ENCODE measurements around the gene TRIM2. TPM values are rescaled to one million over a fixed set of nuclear protein-coding genes. Genes with fewer than 3 reads are reported as not detected.

The TRIM2 gene
- total RNA-seq, 4 donors from 2014 or later = 25.7 to 55.9 (median 42.5) TPM

- TF ChIP-seq EP300 (IDR thresholded peaks at IDR 0.05) = no peak
- no peak for TF ChIP-seq POLR2A (IDR thresholded peaks at IDR 0.05)
- TF ChIP-seq, protein P1, sequence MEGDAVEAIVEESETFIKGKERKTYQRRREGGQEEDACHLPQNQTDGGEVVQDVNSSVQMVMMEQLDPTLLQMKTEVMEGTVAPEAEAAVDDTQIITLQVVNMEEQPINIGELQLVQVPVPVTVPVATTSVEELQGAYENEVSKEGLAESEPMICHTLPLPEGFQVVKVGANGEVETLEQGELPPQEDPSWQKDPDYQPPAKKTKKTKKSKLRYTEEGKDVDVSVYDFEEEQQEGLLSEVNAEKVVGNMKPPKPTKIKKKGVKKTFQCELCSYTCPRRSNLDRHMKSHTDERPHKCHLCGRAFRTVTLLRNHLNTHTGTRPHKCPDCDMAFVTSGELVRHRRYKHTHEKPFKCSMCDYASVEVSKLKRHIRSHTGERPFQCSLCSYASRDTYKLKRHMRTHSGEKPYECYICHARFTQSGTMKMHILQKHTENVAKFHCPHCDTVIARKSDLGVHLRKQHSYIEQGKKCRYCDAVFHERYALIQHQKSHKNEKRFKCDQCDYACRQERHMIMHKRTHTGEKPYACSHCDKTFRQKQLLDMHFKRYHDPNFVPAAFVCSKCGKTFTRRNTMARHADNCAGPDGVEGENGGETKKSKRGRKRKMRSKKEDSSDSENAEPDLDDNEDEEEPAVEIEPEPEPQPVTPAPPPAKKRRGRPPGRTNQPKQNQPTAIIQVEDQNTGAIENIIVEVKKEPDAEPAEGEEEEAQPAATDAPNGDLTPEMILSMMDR (IDR thresholded peaks at IDR 0.05) = no peak
- no peak overlapping the region for H3K4me3 ChIP-seq
- no peak for DNase-seq (ENCODE audit: low spot score in 2 of 2)
- no peaks in the 10 kb centered on the region for H3K27me3 ChIP-seq
- no peaks in the 10 kb centered on the region for H3K4me1 ChIP-seq
- no peaks in the 10 kb centered on the region for H3K36me3 ChIP-seq
- no peak overlapping the region for H3K27ac ChIP-seq
- no peaks in the 10 kb centered on the region for H3K9me3 ChIP-seq
Measured at GRCh38 chr4:153179100-153179499, 25.1 kb upstream of the TRIM2 start.

DNA sequence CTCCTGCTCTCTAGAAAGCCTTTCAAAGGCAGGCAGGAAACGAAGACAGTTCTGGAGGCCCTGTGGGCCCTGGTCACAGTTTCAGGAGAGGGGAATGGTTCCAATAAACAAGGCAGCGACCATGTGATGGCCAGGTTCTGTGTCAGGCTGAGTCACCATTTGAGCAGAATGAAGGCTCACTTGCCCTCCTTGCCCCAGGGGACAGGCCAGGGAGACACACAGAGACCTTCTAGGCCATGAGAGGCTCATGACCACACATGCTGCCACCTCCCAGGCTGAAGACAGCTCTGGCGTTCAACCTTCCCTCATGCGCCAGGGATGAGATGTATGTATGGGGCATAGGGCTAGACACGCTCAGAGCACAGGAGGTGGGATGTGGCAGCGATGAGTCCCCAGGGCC is 22.9 kb upstream of the TRIM2 start:
- Histone ChIP-seq H3K27ac (no peak overlapping the region), H3K4me1 (no peaks in the 10 kb centered on the region), H3K36me3 (no peaks in the 10 kb centered on the region), H3K27me3 (no peaks in the 10 kb centered on the region), H3K4me3 (no peak overlapping the region), H3K9me3 (no peaks in the 10 kb centered on the region)
- TF ChIP-seq, protein P1 (IDR thresholded peaks at IDR 0.05) = no peak
- TF ChIP-seq EP300 (IDR thresholded peaks at IDR 0.05) (no peak), POLR2A (IDR thresholded peaks at IDR 0.05) (no peak)
- WGBS, 2 donors = 95% methylated on average over 6 of the region's 6 CpGs
- no peak for DNase-seq (ENCODE audit: low spot score in 2 of 2)

DNA sequence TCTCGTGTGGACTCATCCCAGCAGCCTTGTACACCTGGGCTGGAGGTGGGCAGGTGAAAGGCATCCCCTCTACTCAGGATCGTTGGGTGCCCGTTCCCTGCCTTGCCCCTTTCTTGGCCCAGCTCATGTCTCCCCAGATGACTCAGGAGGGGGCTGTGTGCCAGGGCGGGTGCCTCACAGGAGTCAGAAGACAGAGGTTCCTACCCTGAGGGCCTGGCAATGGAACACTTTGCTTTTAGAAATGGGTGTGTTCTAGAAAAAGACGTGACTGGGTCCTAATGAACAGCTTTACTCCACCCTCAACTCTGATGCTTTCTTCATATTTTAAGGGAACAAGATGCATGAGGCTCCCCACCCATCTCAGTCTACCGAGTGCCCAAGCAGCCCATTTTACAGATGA is 22.5 kb upstream of the TRIM2 start:
- H3K27ac ChIP-seq = no peak overlapping the region
- no peaks in the 10 kb centered on the region for H3K4me1 ChIP-seq
- no peaks in the 10 kb centered on the region for H3K9me3 ChIP-seq
- H3K27me3 ChIP-seq = no peaks in the 10 kb centered on the region
- no peaks in the 10 kb centered on the region for H3K36me3 ChIP-seq
- 91 to 95% methylated on average over 6 of the region's 6 CpGs for WGBS, 2 donors
- DNase-seq (ENCODE audit: low spot score in 2 of 2) = no peak
- H3K4me3 ChIP-seq = no peak overlapping the region
- TF ChIP-seq, protein P1 (IDR thresholded peaks at IDR 0.05) = no peak
- no peak for TF ChIP-seq EP300 (IDR thresholded peaks at IDR 0.05)
- TF ChIP-seq POLR2A (IDR thresholded peaks at IDR 0.05) = no peak

DNA sequence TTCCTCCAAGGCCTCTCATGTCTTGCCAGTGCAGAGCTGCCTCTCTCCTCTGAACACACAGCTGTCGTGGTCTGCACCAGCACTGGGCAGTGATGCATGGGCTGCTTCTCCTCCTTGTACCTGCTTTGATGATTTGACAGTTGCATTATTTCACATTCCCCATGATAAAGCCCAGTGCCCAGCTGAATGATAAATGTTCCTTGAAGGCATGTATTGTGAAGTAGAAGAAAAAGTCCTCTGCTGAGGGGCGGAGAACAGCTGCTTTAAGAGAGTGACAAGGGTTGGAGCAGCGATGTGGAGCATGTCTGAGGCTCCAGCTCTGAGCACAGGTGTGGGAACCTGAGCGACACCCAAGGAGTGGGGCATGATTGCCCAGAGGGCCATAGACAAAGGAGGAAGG is 21.1 kb upstream of the TRIM2 start:
- no peak overlapping the region for H3K27ac ChIP-seq
- no peak for DNase-seq (ENCODE audit: low spot score in 2 of 2)
- no peaks in the 10 kb centered on the region for H3K27me3 ChIP-seq
- TF ChIP-seq EP300 (IDR thresholded peaks at IDR 0.05) (no peak), POLR2A (IDR thresholded peaks at IDR 0.05) (no peak)
- TF ChIP-seq, protein P1 (IDR thresholded peaks at IDR 0.05) = no peak
- no peaks in the 10 kb centered on the region for H3K36me3 ChIP-seq
- WGBS, 2 donors = 91 to 95% methylated on average over 4 of the region's 4 CpGs
- H3K4me1 ChIP-seq = no peaks in the 10 kb centered on the region
- H3K4me3 ChIP-seq = no peak overlapping the region
- no peaks in the 10 kb centered on the region for H3K9me3 ChIP-seq

DNA sequence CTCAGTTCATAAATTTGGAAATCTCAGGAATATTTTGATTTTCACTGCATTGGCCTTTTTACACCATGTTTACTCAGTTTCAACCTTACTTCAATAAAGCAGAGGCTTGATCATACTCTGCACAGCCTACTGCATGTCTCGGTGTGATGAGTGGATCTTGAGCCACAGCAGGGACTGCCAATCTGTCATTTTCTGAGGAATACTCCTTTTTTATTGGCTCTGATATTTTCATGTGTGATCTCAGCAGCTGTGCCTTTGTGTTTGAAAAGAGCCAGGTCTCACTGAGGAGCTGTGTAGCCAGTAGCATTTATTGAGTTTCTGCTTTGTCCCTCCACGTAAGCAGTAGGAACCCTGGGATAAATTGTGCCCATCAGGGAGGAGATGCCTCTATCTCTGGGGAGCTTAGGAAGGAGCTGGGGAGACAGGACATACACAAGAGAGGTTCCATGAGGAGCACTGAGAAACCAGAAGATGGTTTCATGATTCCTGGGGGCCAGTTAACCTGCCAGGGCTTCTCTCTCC is 18.9 kb upstream of the TRIM2 start:
- H3K9me3 ChIP-seq = no peaks in the 10 kb centered on the region
- H3K27ac ChIP-seq = no peak overlapping the region
- TF ChIP-seq, protein P1 (IDR thresholded peaks at IDR 0.05) = no peak
- no peak for TF ChIP-seq EP300 (IDR thresholded peaks at IDR 0.05)
- TF ChIP-seq POLR2A (IDR thresholded peaks at IDR 0.05) = no peak
- no peaks in the 10 kb centered on the region for H3K4me1 ChIP-seq
- no peaks in the 10 kb centered on the region for H3K36me3 ChIP-seq
- no peak overlapping the region for H3K4me3 ChIP-seq
- WGBS, 2 donors = 66 to 89% methylated on average over 2 of the region's 2 CpGs
- H3K27me3 ChIP-seq = no peaks in the 10 kb centered on the region
- no peak for DNase-seq (ENCODE audit: low spot score in 2 of 2)

Measured in tibial nerve (tissue), 4 donors.